Heart left ventricle (tissue), 13 donors: ENCODE measurements around the gene B4GALNT4.

Experiments used
- POLR2A ChIP-seq, 2 donors: fragments of 450-650 bp; IDR thresholded peaks; one replicate each; pipeline ENCODE4 v1.6.1; 2017; ENCODE audit warnings: antibody characterized with exemption in 2 of 2, mild to moderate bottlenecking in 2 of 2, moderate library complexity in 2 of 2
- TF ChIP-seq, protein P1 (sequence below), 12 donors: fragments of 200-600 bp; sonication (generic) in 4 of 12; IDR thresholded peaks; one replicate each; pipeline versions ENCODE4 v1.5.0 to v1.8.0; 2018 to 2022; ENCODE audit warnings: antibody characterized with exemption in 12 of 12, mild to moderate bottlenecking in 5 of 12
- donor health status: ischemic (EF 13 %, LVEDD 7.1; RV severe dilation, severe dysfunction).
- donor health status: DM: no; HTN: yes; CAD: no.
- donor health status: DM: no; HTN: no; CAD: no.
- donor health status: ischemic (EF 25% LVEDD 6.9; RV normal size, moderate dysfunction).
- donor health status: ischemic (EF 25% LVEDD 5.7; RV mildly dilated, moderate dysfunction).
- donor health status: ischemic (EF 35%, LVEDD 5.7; RV mildly dilated, moderate dysfunction).
- donor health status: nonischemic (EF 11% LVEDD 7.7; RV severe dilation, severe dysfunction).
- donor health status: DM: yes; HTN: yes; CAD: no.
- donor health status: PGD.
- donor health status: ischemic (EF 29% LVEDD 5.4; RV normal size, mild dysfunction).
- donor health status: nonischemic (EF 23%, LVEDD 6.1; RV moderate dilation, normal function).

GRCh38 chr11:352456-353031 is 16.8 kb upstream of the B4GALNT4 start:
- TF ChIP-seq, protein P1, sequence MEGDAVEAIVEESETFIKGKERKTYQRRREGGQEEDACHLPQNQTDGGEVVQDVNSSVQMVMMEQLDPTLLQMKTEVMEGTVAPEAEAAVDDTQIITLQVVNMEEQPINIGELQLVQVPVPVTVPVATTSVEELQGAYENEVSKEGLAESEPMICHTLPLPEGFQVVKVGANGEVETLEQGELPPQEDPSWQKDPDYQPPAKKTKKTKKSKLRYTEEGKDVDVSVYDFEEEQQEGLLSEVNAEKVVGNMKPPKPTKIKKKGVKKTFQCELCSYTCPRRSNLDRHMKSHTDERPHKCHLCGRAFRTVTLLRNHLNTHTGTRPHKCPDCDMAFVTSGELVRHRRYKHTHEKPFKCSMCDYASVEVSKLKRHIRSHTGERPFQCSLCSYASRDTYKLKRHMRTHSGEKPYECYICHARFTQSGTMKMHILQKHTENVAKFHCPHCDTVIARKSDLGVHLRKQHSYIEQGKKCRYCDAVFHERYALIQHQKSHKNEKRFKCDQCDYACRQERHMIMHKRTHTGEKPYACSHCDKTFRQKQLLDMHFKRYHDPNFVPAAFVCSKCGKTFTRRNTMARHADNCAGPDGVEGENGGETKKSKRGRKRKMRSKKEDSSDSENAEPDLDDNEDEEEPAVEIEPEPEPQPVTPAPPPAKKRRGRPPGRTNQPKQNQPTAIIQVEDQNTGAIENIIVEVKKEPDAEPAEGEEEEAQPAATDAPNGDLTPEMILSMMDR (IDR thresholded peaks at IDR 0.05), result no peak
- TF ChIP-seq POLR2A (IDR thresholded peaks at IDR 0.05), result no peak
